ENCODE results near the gene FBXO42.
A peak's percentile ranks its signal among the peaks of the same experiment; 100 is the strongest.

Gene FBXO42

GRCh38 chr1:16385659-16386453, 33.6 kb upstream of the FBXO42 start:
- peaks cover 20% of the 10 kb centered on the region for H3K4me1 ChIP-seq (ENCODE audit: control insufficient read depth, insufficient read depth, low read length)
- H3K4me3 ChIP-seq (ENCODE audit: low read length), result no peak overlapping the region
- no peaks in the 10 kb centered on the region for H3K36me3 ChIP-seq (ENCODE audit: control insufficient read depth, insufficient read depth, low read length)
- H3K9ac ChIP-seq (ENCODE audit: low read length), result no peak overlapping the region
- H3K27ac ChIP-seq (ENCODE audit: low read depth, low read length), result peak overlapping the region; percentile 59
- no peaks in the 10 kb centered on the region for H3K27me3 ChIP-seq (ENCODE audit: control insufficient read depth, insufficient read depth, low read length)

GRCh38 chr1:16383888-16384287, 31.6 kb upstream of the FBXO42 start:
- Histone ChIP-seq H3K27ac (ENCODE audit: low read depth, low read length) (no peak overlapping the region), H3K36me3 (ENCODE audit: control insufficient read depth, insufficient read depth, low read length) (no peaks in the 10 kb centered on the region), H3K4me1 (ENCODE audit: control insufficient read depth, insufficient read depth, low read length) (peaks cover 20% of the 10 kb centered on the region), H3K4me3 (ENCODE audit: low read length) (no peak overlapping the region), H3K9ac (ENCODE audit: low read length) (no peak overlapping the region), H3K27me3 (ENCODE audit: control insufficient read depth, insufficient read depth, low read length) (no peaks in the 10 kb centered on the region)

GRCh38 chr1:16380868-16381267, 28.6 kb upstream of the FBXO42 start:
- Histone ChIP-seq H3K36me3 (ENCODE audit: control insufficient read depth, insufficient read depth, low read length) (no peaks in the 10 kb centered on the region), H3K4me1 (ENCODE audit: control insufficient read depth, insufficient read depth, low read length) (peaks cover 16% of the 10 kb centered on the region), H3K9ac (ENCODE audit: low read length) (no peak overlapping the region), H3K27ac (ENCODE audit: low read depth, low read length) (no peak overlapping the region), H3K4me3 (ENCODE audit: low read length) (no peak overlapping the region), H3K27me3 (ENCODE audit: control insufficient read depth, insufficient read depth, low read length) (no peaks in the 10 kb centered on the region)

GRCh38 chr1:16378443-16378842, 26.2 kb upstream of the FBXO42 start:
- no peaks in the 10 kb centered on the region for H3K36me3 ChIP-seq (ENCODE audit: control insufficient read depth, insufficient read depth, low read length)
- no peak overlapping the region for H3K9ac ChIP-seq (ENCODE audit: low read length)
- no peak overlapping the region for H3K4me3 ChIP-seq (ENCODE audit: low read length)
- H3K27ac ChIP-seq (ENCODE audit: low read depth, low read length), result no peak overlapping the region
- H3K27me3 ChIP-seq (ENCODE audit: control insufficient read depth, insufficient read depth, low read length), result no peaks in the 10 kb centered on the region
- H3K4me1 ChIP-seq (ENCODE audit: control insufficient read depth, insufficient read depth, low read length), result peaks cover 14% of the 10 kb centered on the region

GRCh38 chr1:16376971-16377370, 24.7 kb upstream of the FBXO42 start:
- H3K36me3 ChIP-seq (ENCODE audit: control insufficient read depth, insufficient read depth, low read length), result no peaks in the 10 kb centered on the region

GRCh38 chr1:16375521-16376340, 23.5 kb upstream of the FBXO42 start:
- no peaks in the 10 kb centered on the region for H3K27me3 ChIP-seq (ENCODE audit: control insufficient read depth, insufficient read depth, low read length)
- peak overlapping the region; percentile 7 for H3K9ac ChIP-seq (ENCODE audit: low read length)
- H3K36me3 ChIP-seq (ENCODE audit: control insufficient read depth, insufficient read depth, low read length), result no peaks in the 10 kb centered on the region
- H3K4me1 ChIP-seq (ENCODE audit: control insufficient read depth, insufficient read depth, low read length), result peaks cover 14% of the 10 kb centered on the region
- peak overlapping the region; percentile 38 for H3K27ac ChIP-seq (ENCODE audit: low read depth, low read length)
- H3K4me3 ChIP-seq (ENCODE audit: low read length), result peak overlapping the region; percentile 8

More at GRCh38 chr1:16376971-16377370, 24.7 kb upstream of the FBXO42 start:
- peaks cover 14% of the 10 kb centered on the region for H3K4me1 ChIP-seq (ENCODE audit: control insufficient read depth, insufficient read depth, low read length)
- H3K9ac ChIP-seq (ENCODE audit: low read length), result no peak overlapping the region
- no peak overlapping the region for H3K27ac ChIP-seq (ENCODE audit: low read depth, low read length)
- H3K4me3 ChIP-seq (ENCODE audit: low read length), result no peak overlapping the region
- H3K27me3 ChIP-seq (ENCODE audit: control insufficient read depth, insufficient read depth, low read length), result no peaks in the 10 kb centered on the region

GRCh38 chr1:16374266-16374665, 22.0 kb upstream of the FBXO42 start:
- Histone ChIP-seq H3K27me3 (ENCODE audit: control insufficient read depth, insufficient read depth, low read length) (no peaks in the 10 kb centered on the region), H3K27ac (ENCODE audit: low read depth, low read length) (no peak overlapping the region), H3K36me3 (ENCODE audit: control insufficient read depth, insufficient read depth, low read length) (no peaks in the 10 kb centered on the region), H3K4me1 (ENCODE audit: control insufficient read depth, insufficient read depth, low read length) (peaks cover 14% of the 10 kb centered on the region), H3K4me3 (ENCODE audit: low read length) (no peak overlapping the region), H3K9ac (ENCODE audit: low read length) (no peak overlapping the region)

- H3K9ac ChIP-seq (ENCODE audit: low read length), result no peak overlapping the region
- no peaks in the 10 kb centered on the region for H3K36me3 ChIP-seq (ENCODE audit: control insufficient read depth, insufficient read depth, low read length)
- H3K27me3 ChIP-seq (ENCODE audit: control insufficient read depth, insufficient read depth, low read length), result no peaks in the 10 kb centered on the region
- H3K4me3 ChIP-seq (ENCODE audit: low read length), result no peak overlapping the region
- H3K27ac ChIP-seq (ENCODE audit: low read depth, low read length), result no peak overlapping the region
- H3K4me1 ChIP-seq (ENCODE audit: control insufficient read depth, insufficient read depth, low read length), result peaks cover 22% of the 10 kb centered on the region
These were observed 20.4 kb upstream of the FBXO42 start for GRCh38 chr1:16372535-16373285.

GRCh38 chr1:16371725-16372124, 19.4 kb upstream of the FBXO42 start:
- H3K27ac ChIP-seq (ENCODE audit: low read depth, low read length), result no peak overlapping the region
- peaks cover 22% of the 10 kb centered on the region for H3K4me1 ChIP-seq (ENCODE audit: control insufficient read depth, insufficient read depth, low read length)
- no peaks in the 10 kb centered on the region for H3K27me3 ChIP-seq (ENCODE audit: control insufficient read depth, insufficient read depth, low read length)
- no peak overlapping the region for H3K9ac ChIP-seq (ENCODE audit: low read length)
- no peaks in the 10 kb centered on the region for H3K36me3 ChIP-seq (ENCODE audit: control insufficient read depth, insufficient read depth, low read length)
- no peak overlapping the region for H3K4me3 ChIP-seq (ENCODE audit: low read length)

GRCh38 chr1:16369821-16370220, 17.5 kb upstream of the FBXO42 start:
- Histone ChIP-seq H3K27me3 (ENCODE audit: control insufficient read depth, insufficient read depth, low read length) (no peaks in the 10 kb centered on the region), H3K27ac (ENCODE audit: low read depth, low read length) (no peak overlapping the region), H3K4me3 (ENCODE audit: low read length) (no peak overlapping the region), H3K4me1 (ENCODE audit: control insufficient read depth, insufficient read depth, low read length) (peaks cover 18% of the 10 kb centered on the region), H3K9ac (ENCODE audit: low read length) (no peak overlapping the region), H3K36me3 (ENCODE audit: control insufficient read depth, insufficient read depth, low read length) (no peaks in the 10 kb centered on the region)

- H3K4me3 ChIP-seq (ENCODE audit: low read length), result peak overlapping the region; percentile 86
- H3K9ac ChIP-seq (ENCODE audit: low read length), result peak overlapping the region; percentile 86
- H3K36me3 ChIP-seq (ENCODE audit: control insufficient read depth, insufficient read depth, low read length), result no peaks in the 10 kb centered on the region
- H3K27ac ChIP-seq (ENCODE audit: low read depth, low read length), result peak overlapping the region; percentile 98
- H3K27me3 ChIP-seq (ENCODE audit: control insufficient read depth, insufficient read depth, low read length), result no peaks in the 10 kb centered on the region
- H3K4me1 ChIP-seq (ENCODE audit: control insufficient read depth, insufficient read depth, low read length), result peaks cover 14% of the 10 kb centered on the region
These were observed 15.9 kb upstream of the FBXO42 start for GRCh38 chr1:16367968-16368890.

Data from rectal smooth muscle tissue (tissue), 1 donor.